Activated CD4-positive, alpha-beta T cell treated with anti-CD3 and anti-CD28 coated beads, Interleukin-2, amount 50 U/mL, for 24 hours (primary cell): ENCODE measurements around the gene WFDC12.

ENCODE experiments used
- DNase-seq, 2 donors: peaks; one replicate each; pipeline ENCODE4 v3.0.0-alpha.2; 2020; ENCODE audit warnings: low read depth in 1 of 2, low spot score in 1 of 2

The WFDC12 gene

GRCh38 chr20:45115386-45115774 is 8.9 kb downstream of the WFDC12 start:
- DNase-seq = no peak

GRCh38 chr20:45114465-45115385 is 9.5 kb downstream of the WFDC12 start, which contains the start of gene WFDC5:
Gene WFDC5 (minus strand): TSS chr20:45115174. CDS start chr20:45115083, 91 bp downstream.
- no peak for DNase-seq

GRCh38 chr20:45113865-45114264 is 10.4 kb downstream of the WFDC12 start:
- no peak for DNase-seq

GRCh38 chr20:45112754-45113153 is 11.5 kb downstream of the WFDC12 start:
- no peak for DNase-seq

DNA sequence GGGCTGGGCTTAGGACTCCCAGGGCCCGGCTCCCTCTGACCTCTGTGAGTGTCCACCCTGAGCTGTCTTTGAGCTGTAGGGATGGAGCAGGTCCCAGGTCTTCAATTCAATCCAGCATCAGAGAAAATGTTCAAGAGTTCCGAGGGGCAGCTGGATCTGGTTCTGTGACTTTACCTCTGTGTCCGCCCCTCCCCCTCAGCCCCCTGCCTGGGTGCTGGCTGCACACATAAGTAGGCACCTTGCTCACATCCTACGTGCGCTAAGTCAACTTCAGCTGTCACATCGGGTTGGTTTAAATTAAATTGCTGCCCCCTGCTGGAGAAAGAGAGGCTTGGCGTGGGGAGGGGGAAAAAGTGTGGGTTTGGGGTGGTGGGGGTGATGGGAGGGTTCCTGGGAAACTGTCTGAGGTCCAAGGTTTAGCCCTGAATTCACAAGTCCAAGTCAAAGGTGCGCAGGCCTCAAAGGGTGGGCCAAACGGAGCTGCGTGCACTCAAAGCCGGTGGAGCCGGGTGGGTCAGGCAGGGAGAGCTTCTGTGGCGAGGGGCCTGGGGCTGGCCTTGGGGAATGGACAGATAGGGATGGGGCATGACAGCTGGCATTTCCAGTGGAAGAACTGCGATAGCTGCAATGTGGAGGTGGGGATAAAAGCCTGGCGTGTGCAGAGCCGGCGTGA is 12.3 kb downstream of the WFDC12 start:
- no peak for DNase-seq

- DNase-seq = no peak
Measured at GRCh38 chr20:45111285-45111684, 13.0 kb downstream of the WFDC12 start.

DNA sequence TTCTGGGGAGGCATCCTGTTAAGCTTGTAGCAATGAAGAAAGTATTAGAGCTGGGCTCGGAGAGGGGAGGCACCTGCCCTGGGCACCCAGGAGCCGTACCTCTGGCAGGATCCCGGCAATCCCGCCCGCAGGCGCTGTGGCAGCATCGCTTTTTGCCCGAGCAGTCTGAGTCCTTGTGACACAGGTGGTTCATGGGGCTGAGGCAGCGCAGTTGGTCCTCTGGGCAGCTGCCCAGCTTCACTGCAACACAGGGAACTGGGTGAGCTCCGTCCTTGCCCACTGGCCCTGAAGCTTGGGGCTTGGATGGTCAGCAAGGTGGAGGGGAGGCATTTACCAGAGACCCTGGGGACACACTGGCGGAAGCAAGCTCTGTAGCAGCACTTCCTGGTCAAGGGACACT is 14.0 kb downstream of the WFDC12 start:
- DNase-seq = no peak

- no peak for DNase-seq
Measured at GRCh38 chr20:45109634-45110033, 14.6 kb downstream of the WFDC12 start.

GRCh38 chr20:45105317-45105716 is 18.9 kb downstream of the WFDC12 start:
- DNase-seq = no peak

DNA sequence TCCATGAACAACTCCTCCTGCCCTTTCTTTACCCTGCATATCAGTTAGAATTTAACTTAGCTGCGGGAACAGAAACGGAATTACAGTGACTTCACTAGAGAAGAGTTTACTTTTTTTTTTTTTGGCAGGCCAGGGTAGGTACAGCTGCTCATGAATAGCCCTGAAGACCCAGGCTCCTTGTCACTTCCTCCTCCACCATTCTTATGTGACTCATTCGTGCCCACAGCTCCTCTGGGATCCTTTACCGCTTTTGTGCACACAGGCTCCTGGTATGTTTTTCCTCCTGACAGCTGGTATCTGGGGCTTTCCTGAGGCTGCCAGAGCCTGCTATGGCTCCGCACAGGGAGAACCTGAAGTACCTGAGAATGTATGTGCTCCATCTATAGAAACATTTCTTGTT is 19.5 kb downstream of the WFDC12 start:
- DNase-seq = no peak

DNA sequence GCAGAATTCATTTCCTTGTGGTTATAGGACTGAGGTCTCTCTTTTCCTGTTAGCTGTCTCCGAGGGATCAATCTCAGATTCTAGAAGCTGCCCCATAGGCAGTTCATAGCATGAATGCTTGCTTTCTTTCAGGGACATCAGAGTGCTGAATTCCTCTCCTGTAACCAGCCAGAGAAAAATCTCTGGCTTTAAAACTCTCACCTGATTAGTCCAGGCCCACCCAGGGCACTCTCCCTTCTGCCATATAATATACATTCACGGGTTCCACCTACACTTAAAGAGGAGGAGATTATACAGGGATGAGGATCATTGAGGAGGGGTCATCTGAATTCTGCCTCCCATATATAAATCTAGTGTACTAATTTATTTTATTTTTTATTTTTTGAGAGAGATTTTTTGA is 21.2 kb downstream of the WFDC12 start:
- DNase-seq = no peak

DNA sequence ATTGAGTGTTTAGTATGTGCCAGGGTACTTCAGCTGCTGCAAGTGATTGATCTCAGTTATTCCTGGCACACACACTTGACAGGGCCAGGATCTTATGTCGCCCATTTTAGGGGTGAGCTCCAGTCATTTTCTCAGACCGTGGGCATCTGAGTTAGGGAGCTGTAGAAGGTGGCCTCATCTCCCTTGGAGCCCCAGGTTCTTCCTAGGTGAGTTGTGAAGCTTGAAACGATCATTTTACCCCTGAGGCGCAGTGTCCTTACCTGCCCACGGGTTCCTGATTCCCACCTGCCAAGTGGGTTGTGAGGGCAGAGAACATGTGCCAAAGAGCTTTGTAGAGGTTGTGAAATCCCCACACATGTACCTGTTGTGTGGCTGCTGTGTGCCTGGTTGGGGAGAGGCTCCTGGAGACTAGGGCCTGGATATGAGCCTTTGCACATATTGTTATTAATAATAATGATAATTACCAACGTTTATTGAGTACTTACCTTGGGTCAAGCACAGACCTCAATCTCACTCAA is 22.9 kb downstream of the WFDC12 start:
- no peak for DNase-seq

- no peak for DNase-seq
Measured at GRCh38 chr20:45100563-45101245, 23.6 kb downstream of the WFDC12 start, which contains the start of gene KCNS1. Gene KCNS1 (minus strand): TSS chr20:45101127. CDS start chr20:45099236, 1,891 bp downstream.

GRCh38 chr20:45098103-45098773 is 26.0 kb downstream of the WFDC12 start:
- DNase-seq = no peak

- peak in 1 of 2 donors; percentile 16 for DNase-seq
Measured at GRCh38 chr20:45097485-45098102, 26.7 kb downstream of the WFDC12 start.

DNA sequence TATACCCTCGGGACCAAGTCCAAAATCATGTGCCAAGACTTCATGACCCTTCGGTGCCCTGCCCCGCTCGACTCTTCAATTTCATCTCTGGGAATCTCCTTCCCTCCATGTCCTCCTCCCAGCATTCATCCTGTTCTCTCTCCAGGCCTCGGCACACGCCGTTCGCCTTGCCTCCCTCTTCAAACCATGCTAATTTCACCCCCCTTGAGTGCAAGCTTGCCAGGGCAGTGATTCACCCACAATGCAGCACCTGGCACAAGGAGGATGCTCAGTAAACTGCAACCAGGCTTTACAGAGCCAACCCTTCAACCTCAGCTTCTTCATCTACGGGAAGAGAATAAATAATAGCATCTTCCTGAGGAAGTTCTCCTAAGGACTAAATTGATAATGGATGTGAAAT is 27.5 kb downstream of the WFDC12 start:
- no peak for DNase-seq

DNA sequence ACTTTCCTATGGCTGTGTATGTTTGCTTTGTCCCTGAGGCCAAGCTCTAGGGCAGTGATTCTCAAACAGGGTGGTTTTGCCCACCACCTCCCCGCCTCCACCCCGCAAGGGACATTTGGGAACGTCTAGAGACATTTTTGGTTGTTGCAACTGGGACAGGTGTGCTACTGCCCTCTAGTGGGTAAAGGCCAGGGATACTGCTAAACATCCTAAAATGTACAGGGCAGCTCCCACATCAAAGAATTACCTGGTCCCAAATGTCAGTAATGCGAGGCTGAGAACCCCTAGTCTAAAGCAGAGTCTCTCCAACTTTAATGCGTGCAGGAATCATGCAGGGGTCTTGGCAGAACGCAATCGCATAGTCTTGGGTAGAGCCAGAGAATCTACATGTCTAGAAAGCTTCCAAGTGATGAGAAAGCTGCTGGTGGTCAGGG is 28.4 kb downstream of the WFDC12 start:
- DNase-seq = peak in 1 of 2 donors; percentile 47

GRCh38 chr20:45094864-45095574 is 29.2 kb downstream of the WFDC12 start:
- no peak for DNase-seq

- DNase-seq = no peak
Measured at GRCh38 chr20:45094201-45094600, 30.1 kb downstream of the WFDC12 start.

GRCh38 chr20:45092898-45093297 is 31.4 kb downstream of the WFDC12 start:
- DNase-seq = no peak
